HG02943 (cell line): ENCODE results near the gene BLVRA.
"Not testable (repeated sequence)": the region's sequence is repeated elsewhere in the genome, so short reads cannot be mapped to it uniquely, and the experiment has no call there.

Experiments used
- ATAC-seq: cut with Tn5 transposase; IDR thresholded peaks from one replicate; pipeline ENCODE4 v1.9.1; 2021; ENCODE audit warnings: mild to moderate bottlenecking, low read depth, moderate library complexity; ENCODE audit not compliant: unreplicated experiment

The BLVRA gene

DNA sequence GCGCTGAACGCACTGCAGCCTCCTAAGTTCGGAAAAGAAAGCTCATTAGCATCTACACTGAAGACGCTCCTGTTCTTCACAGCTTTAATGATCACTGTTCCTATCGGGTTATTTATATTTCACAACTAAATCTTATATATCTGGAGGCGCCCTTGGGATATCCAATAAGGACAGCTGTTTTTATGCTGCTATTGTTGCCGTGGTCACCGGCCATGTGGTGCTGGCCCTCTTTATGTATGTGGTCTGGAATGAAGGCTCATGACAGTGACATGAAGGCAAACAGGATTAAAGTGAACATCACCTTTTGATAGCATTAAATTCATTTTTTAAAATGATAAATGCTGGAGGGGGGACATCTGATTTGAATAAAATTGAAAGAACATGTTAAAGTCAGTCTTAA, 8.8 kb downstream of the BLVRA start:
- no peak for ATAC-seq

DNA sequence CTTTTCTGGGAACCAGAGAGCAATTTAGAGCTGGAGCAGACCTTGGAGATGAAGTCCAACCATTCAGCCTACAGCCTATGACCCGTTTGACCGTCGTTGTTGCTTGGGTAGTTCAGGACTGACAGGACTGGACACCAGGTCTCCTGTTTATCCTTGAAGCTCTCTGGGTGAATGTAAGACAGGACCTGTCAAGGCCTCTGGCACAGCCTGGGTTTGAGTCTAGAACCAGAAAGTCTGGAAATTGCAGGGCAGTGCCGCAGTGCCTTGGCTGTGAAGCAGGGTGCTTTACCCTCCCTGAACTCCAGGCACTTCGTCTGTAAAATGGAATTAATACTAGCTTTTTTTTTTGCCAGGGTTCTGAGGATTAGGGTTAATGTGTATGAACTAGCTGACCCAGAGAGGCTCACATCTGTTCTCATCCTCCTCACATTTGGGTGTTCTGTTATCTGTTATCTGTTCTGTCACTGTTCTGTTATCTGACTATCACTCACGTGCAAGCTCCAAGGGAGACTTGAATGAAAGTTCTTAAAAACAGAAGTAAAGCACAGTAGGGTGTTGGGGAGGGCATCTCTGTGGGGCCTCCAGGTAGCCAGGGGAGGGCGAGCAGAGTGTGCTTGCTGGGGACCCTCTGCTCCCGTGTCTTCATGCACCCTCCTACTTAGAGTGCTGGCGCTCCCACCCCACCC, 9.9 kb downstream of the BLVRA start:
- no peak for ATAC-seq

DNA sequence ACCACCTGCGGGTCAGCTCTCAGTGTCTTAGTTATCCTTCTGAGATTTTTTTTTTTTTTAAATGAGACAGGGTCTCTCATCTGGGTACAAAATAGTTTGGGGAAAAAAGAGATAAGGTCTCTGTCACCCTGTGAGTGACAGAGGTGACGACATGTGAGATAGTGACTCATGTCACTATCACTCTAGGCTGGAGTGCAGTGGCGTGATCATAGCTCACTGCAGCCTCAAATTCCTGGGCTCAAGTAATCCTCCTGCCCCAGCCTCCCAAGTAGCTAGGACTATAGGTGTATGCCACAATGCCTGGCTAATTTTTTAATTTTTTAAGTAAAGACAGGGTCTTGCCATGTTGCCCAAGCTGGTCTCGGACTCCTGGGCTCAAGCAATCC, 10.4 kb downstream of the BLVRA start:
- no peak for ATAC-seq

DNA sequence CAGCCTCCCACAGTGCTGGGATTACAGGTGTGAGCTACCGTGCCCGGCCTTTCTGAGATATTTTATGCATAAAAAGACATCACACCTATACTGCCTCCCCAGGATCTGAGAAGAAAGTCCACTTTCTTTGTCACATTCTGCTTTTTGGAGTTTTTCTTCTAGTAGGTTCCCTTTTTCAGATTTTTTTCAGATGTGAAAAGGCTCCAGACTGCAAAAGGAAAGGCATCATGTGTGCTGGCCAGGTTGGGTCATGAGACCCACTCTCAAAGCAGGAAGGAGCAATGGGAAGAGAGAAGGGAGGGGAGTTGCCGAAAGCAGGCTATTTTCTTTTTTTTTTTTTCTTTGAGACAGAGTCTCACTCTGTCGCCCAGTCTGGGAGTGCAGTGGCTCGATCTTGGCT, 10.8 kb downstream of the BLVRA start:
- ATAC-seq = no peak

DNA sequence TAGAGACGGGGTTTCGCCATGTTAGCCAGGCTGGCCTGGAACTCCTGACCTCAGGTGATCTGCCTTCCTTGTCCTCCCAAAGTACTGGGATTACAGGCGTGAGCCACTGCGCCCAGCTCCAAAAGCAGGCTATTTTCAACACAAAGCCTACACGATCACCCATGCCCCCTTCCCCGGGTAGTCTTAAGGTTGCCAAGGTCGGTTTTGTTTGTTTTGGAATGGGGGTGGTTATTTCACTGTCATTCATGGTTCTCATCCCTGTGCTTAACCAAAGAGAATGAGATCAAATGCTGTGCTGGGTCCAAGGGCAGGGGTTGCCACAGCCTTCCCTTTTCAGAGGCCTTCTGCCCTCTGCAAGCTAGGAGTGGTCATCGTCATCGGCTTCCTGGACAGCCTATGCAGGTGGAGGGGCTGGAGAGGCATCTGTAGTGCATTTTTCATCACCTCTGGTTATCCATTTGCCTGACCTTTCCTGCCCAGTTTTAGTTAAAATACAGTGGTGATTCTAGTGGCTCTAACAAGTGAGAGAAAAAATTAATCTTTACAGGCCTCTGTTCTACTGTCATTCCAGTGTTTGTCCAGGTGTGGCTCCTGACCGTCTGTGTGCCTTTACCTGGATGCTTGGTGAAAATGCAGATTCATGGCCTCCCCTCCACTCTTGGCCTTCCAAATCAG, 11.4 kb downstream of the BLVRA start:
- ATAC-seq = no peak

DNA sequence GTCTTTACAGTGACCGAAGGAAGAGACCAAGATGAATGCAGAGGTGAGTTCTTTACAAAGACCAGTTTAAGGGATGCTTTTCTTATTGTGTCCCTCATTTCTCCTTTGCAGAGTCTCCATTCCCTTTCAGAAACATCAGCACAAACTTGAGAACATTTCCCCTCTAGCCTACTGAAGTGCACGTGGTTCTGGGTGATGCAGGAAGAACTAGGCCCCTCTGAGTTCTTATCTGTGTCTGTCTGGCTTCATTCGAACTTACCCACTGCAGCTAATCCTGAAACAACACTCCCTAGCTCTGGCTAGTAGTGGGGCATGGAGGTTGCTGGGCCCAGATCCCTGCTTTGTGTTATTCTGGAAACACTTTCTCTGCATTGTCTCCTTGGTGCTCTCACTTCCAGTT, 12.6 kb downstream of the BLVRA start:
- ATAC-seq = no peak

DNA sequence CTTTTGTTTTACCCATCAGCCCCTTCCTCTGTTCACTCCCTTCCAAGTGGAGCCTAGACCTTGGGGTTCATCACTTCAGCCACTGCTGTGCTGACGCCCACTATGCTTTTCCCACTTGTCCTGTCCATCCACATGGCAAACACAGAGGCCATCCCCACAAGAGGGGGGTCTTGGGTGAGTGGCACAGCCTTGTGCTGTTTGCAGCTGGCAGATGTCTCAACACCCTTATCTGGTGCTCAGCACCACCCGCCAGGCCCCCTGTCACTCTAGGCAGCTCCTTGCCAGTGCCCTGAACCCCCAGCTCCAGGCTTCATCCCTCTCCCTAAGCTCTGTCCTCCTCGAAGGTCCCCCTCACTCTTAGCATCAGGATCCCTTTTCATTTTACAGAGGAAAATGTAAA, 13.1 kb downstream of the BLVRA start:
- no peak for ATAC-seq

DNA sequence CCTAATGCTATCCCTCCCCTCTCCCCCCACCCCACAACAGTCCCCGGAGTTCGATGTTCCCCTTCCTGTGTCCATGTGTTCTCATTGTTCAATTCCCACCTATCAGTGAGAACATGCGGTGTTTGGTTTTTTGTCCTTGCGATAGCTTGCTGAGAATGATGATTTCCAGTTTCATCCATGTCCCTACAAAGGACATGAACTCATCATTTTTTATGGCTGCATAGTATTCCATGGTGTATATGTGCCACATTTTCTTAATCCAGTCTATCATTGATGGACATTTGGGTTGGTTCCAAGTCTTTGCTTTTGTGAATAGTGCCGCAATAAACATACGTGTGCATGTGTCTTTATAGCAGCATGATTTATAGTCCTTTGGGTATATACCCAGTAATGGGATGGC, 14.8 kb downstream of the BLVRA start:
- ATAC-seq = not testable (repeated sequence)

DNA sequence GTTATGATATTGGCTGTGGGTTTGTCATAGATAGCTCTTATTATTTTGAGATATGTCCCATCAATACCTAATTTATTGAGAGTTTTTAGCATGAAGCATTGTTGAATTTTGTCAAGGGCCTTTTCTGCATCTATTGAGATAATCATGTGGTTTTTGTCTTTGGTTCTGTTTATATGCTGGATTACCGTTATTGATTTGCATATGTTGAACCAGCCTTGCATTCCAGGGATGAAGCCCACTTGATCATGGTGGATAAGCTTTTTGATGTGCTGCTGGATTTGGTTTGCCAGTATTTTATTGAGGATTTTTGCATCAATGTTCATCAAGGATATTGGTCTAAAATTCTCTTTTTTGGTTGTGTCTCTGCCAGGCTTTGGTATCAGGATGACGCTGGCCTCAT, 16.8 kb downstream of the BLVRA start:
- not testable (repeated sequence) for ATAC-seq

DNA sequence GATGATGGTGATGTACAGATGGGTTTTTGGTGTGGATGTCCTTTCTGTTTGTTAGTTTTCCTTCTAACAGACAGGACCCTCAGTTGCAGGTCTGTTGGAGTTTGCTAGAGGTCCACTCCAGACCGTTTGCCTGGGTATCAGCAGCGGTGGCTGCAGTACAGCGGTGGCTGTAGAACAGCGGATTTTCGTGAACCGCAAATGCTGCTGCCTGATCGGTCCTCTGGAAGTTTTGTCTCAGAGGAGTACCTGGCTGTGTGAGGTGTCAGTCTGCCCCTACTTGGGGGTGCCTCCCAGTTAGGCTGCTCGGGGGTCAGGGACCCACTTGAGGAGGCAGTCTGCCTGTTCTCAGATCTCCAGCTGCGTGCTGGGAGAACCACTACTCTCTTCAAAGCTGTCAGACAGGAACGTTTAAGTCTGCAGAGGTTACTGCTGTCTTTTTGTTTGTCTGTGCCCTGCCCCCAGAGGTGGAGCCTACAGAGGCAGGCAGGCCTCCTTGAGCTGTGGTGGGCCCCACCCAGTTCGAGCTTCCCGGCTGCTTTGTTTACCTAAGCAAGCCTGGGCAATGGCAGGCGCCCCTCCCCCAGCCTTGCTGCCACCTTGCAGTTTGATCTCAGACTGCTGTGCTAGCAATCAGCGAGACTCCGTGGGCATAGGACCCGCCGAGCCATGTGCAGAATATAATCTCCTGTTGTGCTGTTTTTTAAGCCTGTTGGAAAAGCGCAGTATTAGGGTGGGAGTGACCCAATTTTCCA, 20.0 kb downstream of the BLVRA start:
- not testable (repeated sequence) for ATAC-seq

DNA sequence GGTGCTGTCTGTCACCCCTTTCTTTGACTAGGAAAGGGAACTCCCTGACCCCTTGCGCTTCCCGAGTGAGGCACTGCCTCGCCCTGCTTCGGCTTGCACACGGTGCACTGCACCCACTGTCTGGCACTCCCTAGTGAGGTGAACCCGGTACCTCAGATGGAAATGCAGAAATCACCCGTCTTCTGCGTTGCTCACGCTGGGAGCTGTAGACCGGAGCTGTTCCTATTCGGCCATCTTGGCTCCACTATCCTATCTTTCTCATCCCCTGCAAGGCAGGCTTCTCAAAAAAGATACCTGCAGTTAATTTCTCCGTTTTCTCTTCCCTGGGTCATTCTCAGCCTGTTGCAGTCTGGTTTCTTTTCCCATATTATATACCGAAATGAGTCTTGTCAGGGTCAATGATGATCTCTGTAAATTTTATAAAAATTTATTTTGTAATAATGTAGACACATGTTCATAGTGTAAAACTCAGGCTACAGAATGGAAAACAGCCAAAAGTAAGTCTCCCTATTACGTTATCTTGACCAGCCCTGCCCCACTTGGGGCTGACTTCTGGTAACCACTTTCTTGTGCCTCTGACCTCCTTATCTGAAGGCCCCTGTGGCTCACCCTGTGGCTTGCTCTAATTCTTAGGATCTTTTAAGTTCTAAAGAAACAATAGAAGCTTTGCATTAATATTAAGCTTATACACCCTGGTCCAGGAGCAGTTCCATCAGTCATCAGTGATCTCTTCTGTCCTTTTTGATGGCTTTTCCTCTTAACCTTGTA, 20.7 kb downstream of the BLVRA start:
- ATAC-seq = no peak

DNA sequence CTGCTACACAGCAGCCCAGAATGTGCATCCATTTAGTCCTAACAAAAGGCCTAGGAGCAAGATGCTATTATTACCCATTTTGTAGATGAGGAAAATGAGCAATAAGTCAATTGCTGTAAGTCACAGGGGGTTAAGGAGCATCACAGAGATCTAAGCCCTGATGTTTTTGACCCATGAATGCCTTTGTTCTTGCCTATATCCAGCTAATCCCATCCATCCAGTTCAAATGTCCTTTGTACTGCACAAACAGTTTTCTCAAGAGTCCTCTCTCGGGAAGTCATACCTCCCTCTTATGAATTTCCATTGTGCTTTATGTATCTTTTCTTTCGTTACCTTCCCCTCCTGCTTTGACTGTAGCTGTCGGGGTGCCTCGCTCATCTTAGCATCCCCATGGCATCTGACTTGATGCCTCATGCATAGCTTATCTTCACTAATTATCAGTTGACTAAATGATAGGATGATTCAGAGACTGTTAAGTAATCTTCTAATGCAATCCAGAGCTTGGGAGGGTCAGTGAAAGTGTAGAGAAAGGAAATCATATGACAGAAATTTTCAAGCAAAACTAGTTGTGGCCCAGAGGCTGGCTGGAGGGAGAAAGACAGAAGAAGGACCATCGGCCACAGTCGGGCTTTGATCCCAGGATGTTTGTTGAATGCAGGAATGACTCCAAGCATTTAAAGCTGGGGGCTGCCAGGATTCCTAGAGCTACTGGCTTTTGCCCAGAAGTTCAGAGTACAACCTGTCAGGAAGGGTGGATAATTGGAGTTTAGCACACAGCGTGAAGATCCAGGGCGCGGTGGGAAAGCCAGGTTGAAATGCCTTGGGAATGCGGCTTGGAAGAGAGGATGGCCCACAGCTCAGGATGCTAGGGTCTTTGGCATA, 23.5 kb downstream of the BLVRA start:
- no peak for ATAC-seq

DNA sequence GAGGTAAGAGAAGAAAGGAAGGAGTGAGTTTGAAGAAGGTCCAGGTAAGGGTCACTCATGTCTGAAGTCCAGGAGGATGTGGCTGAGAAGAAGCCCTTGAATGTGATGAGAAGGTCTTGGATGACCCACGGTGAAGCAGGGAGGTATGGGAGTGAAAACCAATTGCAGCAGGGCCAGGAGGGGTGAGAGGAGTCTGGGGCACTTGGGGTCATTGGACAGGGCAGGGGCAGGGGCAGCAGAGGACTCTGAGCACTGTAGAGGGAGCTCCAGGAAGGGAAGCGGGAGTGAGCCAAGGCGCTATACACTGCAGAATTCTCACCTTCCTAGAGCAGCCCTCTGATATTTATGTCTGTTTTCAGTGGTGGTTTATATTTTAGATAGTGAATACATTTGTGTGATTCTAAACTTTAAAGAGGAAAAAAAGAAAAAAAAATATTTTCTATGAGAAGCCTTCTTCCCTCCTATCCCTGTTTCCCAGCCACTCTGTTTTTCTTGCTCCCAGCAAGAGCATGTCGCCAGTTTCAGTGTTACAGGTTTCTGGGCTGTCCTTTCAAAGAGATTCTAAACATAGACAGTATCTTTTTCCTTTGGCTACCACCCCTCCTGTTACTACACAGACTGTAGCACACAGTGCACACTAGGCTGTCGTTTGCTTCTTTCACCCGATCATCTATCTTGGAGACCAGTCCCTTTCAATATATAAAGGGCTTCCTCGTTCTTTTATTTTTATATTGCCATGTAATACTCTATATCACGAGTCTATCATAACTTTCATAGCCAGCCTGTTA, 24.5 kb downstream of the BLVRA start:
- ATAC-seq = no peak

DNA sequence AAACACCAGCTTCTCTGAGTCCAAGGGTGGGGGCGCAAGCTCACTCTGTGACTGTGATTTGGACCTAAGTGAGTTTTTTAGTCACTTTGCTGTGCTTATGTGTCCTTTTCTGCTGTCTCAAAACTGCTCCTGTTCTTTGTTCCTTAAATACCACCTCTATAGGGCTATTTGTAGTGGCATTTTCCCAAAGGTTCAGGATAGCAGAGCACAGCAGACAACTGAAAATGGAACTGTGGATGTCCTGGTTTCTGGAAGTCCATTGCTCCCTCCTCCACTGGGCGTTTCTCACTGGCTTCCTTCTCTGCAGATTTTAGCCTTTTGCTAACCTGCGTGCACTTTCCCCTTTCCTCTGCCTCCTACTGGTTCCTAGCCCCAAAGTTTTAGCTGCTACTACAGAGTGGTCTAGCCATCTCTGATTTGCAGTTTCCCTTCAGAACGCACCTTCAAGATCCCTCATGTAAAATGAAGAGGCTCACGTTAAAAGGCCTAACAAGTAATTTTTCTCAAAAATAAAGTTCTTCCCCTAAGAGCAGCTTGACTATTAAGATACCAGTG, 25.6 kb downstream of the BLVRA start:
- no peak for ATAC-seq

DNA sequence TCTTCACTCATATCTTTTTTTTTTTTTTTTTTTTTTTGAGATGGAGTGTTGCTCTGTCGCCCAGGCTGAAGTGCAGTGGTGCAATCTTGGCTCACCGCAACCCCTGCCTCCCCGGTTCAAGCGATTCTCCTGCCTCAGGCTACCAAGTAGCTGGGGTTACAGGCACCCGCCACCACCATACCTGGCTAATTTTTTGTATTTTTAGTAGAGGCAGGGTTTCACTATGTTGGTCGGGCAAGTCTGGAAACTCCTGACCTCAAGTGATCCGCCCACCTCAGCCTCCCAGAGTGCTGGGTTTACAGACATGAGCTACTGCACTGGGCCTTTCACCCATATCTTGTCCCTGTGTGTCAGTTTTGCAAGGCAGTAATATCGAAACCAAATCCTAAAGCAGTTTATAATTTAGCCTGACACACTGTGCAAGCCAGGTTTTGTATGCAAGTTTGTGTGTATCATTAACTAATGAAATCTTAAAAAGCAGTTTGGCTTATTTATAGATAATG, 26.2 kb downstream of the BLVRA start:
- ATAC-seq = peak; percentile 99

DNA sequence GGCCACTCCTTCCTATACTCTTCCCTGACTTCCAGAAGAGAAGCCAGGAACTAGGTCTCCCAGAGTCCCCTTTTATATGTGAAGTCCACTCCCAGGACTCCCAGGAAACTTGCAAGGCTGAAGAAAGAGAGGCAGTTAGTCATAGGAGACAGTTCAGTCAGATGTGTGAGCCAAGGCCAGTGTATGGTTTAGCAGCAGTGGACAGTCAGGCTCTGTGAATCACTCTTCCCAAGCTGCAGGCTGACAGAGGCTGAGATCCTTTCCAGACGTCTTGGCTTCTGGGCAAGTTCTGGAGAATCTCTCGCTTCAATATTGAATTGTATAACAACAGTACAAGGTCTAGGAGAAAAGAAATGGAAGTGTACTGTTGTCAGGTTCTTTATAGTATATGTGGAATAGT, 26.9 kb downstream of the BLVRA start:
- ATAC-seq = no peak

DNA sequence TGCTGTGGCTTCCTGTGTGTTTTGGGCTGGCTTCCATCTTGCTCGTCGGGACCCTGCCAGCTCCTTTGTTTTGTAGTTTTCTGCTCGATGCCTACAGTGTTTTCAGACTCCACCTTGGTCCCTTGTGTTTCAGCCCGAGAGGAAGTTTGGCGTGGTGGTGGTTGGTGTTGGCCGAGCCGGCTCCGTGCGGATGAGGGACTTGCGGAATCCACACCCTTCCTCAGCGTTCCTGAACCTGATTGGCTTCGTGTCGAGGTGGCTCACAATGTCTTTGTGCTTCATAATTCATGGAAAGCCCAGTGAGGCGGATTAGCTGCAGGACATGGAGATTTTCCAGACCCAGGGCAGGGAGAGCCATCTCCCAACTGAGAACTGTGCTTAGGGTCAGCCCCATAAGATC, 29.3 kb downstream of the BLVRA start:
- no peak for ATAC-seq

DNA sequence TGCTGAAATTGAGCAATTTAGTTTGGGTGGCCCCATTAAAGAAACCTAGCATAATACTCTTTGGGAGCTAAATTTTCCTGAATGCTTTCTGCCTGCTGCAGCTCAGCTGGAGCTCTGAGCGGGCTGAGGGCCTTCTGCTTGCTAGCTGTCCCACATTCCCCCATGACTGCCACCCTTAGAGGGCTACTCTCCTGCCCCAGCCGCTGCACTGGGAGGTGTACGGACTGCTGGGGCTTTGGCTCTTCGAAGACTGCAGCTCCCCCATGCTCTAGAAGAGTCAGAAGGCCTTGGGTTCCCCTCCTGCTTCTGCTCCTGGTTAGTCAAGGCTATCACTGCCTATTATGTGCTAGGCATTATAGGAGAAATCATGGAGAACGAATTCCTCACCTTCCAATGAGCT, 31.5 kb downstream of the BLVRA start:
- no peak for ATAC-seq

DNA sequence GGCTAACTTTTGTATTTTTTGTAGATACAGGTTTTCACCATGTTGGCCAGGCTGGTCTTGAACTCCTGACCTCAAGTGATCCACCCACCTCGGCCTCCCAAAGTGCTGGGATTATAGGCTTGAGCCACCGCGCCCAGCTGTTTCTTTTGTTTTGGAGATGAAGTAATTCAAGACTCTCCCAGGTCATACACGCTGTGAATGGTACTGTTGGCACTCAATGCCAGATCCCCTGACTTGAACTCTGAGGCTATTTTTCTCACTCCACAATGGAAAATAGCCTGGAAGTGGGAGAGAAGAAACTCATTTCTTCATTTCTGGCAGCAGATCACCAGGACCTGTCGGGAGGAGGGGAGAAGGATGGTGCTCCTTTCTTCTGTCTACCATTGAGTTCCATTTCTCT, 32.4 kb downstream of the BLVRA start:
- no peak for ATAC-seq
